HepG2 (cell line): ENCODE data around the gene ARHGDIA. TPM values are rescaled to one million over a fixed set of nuclear protein-coding genes. Genes with fewer than 3 reads are reported as not detected.
A peak's percentile ranks its signal among the peaks of the same experiment; 100 is the strongest.

ENCODE experiments used
- ATF2 ChIP-seq: sonication (generic); formaldehyde crosslinking; IDR thresholded peaks from 2 replicates; pipeline ENCODE4 v1.4.0; 2020; ENCODE audit warnings: missing genetic modification reagents
- CENPBD1 ChIP-seq: sonication (generic); formaldehyde crosslinking; IDR thresholded peaks from 2 replicates; pipeline ENCODE4 v1.8.0; 2022; ENCODE audit warnings: missing genetic modification reagents, low read depth, mild to moderate bottlenecking, borderline replicate concordance
- E2F2 ChIP-seq: sonication (generic); formaldehyde crosslinking; IDR thresholded peaks from 2 replicates; pipeline ENCODE4 v1.4.0; 2020; ENCODE audit warnings: missing genetic modification reagents, borderline replicate concordance
- ERF ChIP-seq: IDR thresholded peaks from 2 replicates; pipeline ENCODE4 v1.6.1; 2018; ENCODE audit warnings: missing biosample characterization, missing genetic modification reagents
- FOXJ3 ChIP-seq: sonication (generic); formaldehyde crosslinking; IDR thresholded peaks from 2 replicates; pipeline ENCODE4 v1.4.0; 2020; ENCODE audit warnings: missing genetic modification reagents, mild to moderate bottlenecking, borderline replicate concordance
- GTF2F1 ChIP-seq: fragments of 150-350 bp; IDR thresholded peaks from 2 replicates; pipeline ENCODE4 v1.6.1; 2014; ENCODE audit warnings: low read length
- HOXA3 ChIP-seq: sonication (generic); formaldehyde crosslinking; IDR thresholded peaks from 2 replicates; pipeline ENCODE4 v1.5.0; 2020; ENCODE audit warnings: missing genetic modification reagents
- MAX ChIP-seq: IDR thresholded peaks from 2 replicates; pipeline ENCODE4 v1.6.1; 2012; ENCODE audit warnings: inconsistent platforms
- NAIF1 ChIP-seq: sonication (generic); formaldehyde crosslinking; IDR thresholded peaks from 2 replicates; pipeline ENCODE4 v1.5.0; 2020; ENCODE audit warnings: mild to moderate bottlenecking, missing genetic modification reagents, borderline replicate concordance
- NFATC3 ChIP-seq: sonication (generic); formaldehyde crosslinking; IDR thresholded peaks from 2 replicates; pipeline ENCODE4 v1.5.1; 2020; ENCODE audit warnings: mild to moderate bottlenecking, missing genetic modification reagents
- PRDM10 ChIP-seq: sonication (generic); formaldehyde crosslinking; IDR thresholded peaks from 2 replicates; pipeline ENCODE4 v1.4.0; 2020; ENCODE audit warnings: low read depth, missing genetic modification reagents
- ZBTB21 ChIP-seq: sonication (generic); formaldehyde crosslinking; IDR thresholded peaks from 2 replicates; pipeline ENCODE4 v1.4.0; 2020; ENCODE audit warnings: missing genetic modification reagents
- ZBTB26 ChIP-seq: IDR thresholded peaks from 2 replicates; pipeline ENCODE4 v1.6.1; 2016; ENCODE audit warnings: missing compliant biosample characterization, missing genetic modification reagents, borderline replicate concordance
- ZBTB3 ChIP-seq: sonication (generic); formaldehyde crosslinking; IDR thresholded peaks from 2 replicates; pipeline ENCODE4 v1.4.0; 2020; ENCODE audit warnings: low read depth, mild to moderate bottlenecking, moderate library complexity, missing genetic modification reagents, borderline replicate concordance
- ZNF547 ChIP-seq: sonication (generic); formaldehyde crosslinking; IDR thresholded peaks from 2 replicates; pipeline ENCODE4 v1.5.1; 2020; ENCODE audit warnings: mild to moderate bottlenecking, missing genetic modification reagents
- ZNF570 ChIP-seq: sonication (generic); formaldehyde crosslinking; IDR thresholded peaks from 2 replicates; pipeline ENCODE4 v1.4.0; 2020; ENCODE audit warnings: mild to moderate bottlenecking, missing genetic modification reagents, borderline replicate concordance
- ZNF670 ChIP-seq: sonication (generic); formaldehyde crosslinking; IDR thresholded peaks from 2 replicates; pipeline ENCODE4 v1.8.0; 2022; ENCODE audit warnings: mild to moderate bottlenecking, missing genetic modification reagents, borderline replicate concordance
- ZNF691 ChIP-seq: sonication (generic); formaldehyde crosslinking; IDR thresholded peaks from 2 replicates; pipeline ENCODE4 v1.4.0; 2020; ENCODE audit warnings: missing genetic modification reagents, low read depth, mild to moderate bottlenecking, borderline replicate concordance
- polyA plus RNA-seq, 8 experiments: library from polyadenylated mRNA; depleted of rRNA in 3 of 8; stranded (reverse) in 7 of 8; unstranded in 1 of 8; fragments of >200 nt; fragmentation: Illumina TruSeq in 4 of 8; extraction: Trizol in 4 of 8; gene quantifications; 2 replicates each; pipeline versions ENCODE4 v1.2.1 to v1.2.3, GENCODE V29; 2011 to 2016; ENCODE audit warnings: low read depth in 4 of 8, missing spikeins in 1 of 8, mixed read lengths in 1 of 8; ENCODE audit not compliant: insufficient read depth in 1 of 8
- total RNA-seq, 5 experiments: library from RNA; depleted of rRNA; stranded (reverse); fragments of >200 nt; fragmentation: Illumina TruSeq; extraction: Trizol; gene quantifications; 2 replicates each; pipeline ENCODE4 v1.2.3, GENCODE V29; 2016; ENCODE audit warnings: low read depth in 1 of 5

ARHGDIA gene
- total and polyA plus RNA-seq, 2 of the 13 experiments (the other 11 are each of a cell fraction or from before 2014, with no cell fraction given): 40.0 to 64.0 TPM

GRCh38 chr17:81890447-81891302, 19.5 kb upstream of the ARHGDIA start (continued):
- TF ChIP-seq HOXA3 (CRISPR knock-in tag): peak; percentile 25; the same call in 1 of the 2 replicates
- 0 out of 2 replicates have a peak, but pooled peaks have one; percentile 52 for TF ChIP-seq ZBTB26 (CRISPR knock-in tag)
- no peak for TF ChIP-seq NAIF1
- no peak for TF ChIP-seq ZNF570 (CRISPR knock-in tag)
- 0 out of 2 replicates have a peak, but pooled peaks have one; percentile 15 for TF ChIP-seq ATF2 (CRISPR knock-in tag)
- TF ChIP-seq GTF2F1: no peak
- no peak for TF ChIP-seq ERF (CRISPR knock-in tag)
- 0 out of 2 replicates have a peak, but pooled peaks have one; percentile 29 for TF ChIP-seq E2F2
- no peak for TF ChIP-seq MAX
- TF ChIP-seq NFATC3: peak; percentile 38; the same call in 1 of the 2 replicates
- peak; percentile 50; the same call in 1 of the 2 replicates for TF ChIP-seq ZNF547 (CRISPR knock-in tag)
- TF ChIP-seq ZNF670 (CRISPR knock-in tag): no peak
- no peak for TF ChIP-seq ZBTB21
- TF ChIP-seq ZNF691 (CRISPR knock-in tag): peak; percentile 52; the same call in 1 of the 2 replicates
- no peak for TF ChIP-seq FOXJ3
- TF ChIP-seq PRDM10 (CRISPR knock-in tag): peak; percentile 50; the same call in 1 of the 2 replicates
- TF ChIP-seq ZBTB3: no peak
- TF ChIP-seq CENPBD1 (CRISPR knock-in tag): no peak
